ENCODE data around the gene ASTE1. TPM values are rescaled to one million over a fixed set of nuclear protein-coding genes. Genes with fewer than 3 reads are reported as not detected.
"Not testable (repeated sequence)": the region's sequence is repeated elsewhere in the genome, so short reads cannot be mapped to it uniquely, and the experiment has no call there.

The ASTE1 gene
- total RNA-seq, 1 donor from 2014 or later, result 4.0 TPM

DNA sequence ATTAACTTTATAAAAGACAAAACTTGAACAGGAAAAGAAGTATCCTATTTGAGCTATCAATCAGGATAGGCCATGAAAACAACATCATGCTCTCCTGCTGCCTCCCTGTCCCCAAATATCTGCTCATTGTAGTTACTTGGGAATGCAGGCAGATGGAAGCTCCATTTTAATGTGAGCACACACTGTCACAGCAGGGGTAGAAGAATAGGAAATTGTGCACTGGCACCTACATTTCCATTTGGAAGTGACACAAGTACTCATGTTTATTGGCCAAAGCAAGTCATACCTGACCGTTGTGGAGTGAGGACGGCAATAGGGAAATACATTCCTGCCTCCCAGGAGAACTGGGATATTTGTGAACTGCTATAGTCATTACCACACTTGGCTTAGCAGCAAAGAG is 52.4 kb downstream of the ASTE1 start:
- Histone ChIP-seq H3K9me3 (replicated peaks) (no peaks in the 10 kb centered on the region), H3K4me1 (peaks cover 16% of the 10 kb centered on the region), H3K27ac (replicated peaks) (no peak overlapping the region), H3K27me3 (ENCODE audit: low read depth) (no peaks in the 10 kb centered on the region), H3K4me3 (no peak overlapping the region), H3K36me3 (peaks cover 57% of the 10 kb centered on the region)
- TF ChIP-seq, protein P1, sequence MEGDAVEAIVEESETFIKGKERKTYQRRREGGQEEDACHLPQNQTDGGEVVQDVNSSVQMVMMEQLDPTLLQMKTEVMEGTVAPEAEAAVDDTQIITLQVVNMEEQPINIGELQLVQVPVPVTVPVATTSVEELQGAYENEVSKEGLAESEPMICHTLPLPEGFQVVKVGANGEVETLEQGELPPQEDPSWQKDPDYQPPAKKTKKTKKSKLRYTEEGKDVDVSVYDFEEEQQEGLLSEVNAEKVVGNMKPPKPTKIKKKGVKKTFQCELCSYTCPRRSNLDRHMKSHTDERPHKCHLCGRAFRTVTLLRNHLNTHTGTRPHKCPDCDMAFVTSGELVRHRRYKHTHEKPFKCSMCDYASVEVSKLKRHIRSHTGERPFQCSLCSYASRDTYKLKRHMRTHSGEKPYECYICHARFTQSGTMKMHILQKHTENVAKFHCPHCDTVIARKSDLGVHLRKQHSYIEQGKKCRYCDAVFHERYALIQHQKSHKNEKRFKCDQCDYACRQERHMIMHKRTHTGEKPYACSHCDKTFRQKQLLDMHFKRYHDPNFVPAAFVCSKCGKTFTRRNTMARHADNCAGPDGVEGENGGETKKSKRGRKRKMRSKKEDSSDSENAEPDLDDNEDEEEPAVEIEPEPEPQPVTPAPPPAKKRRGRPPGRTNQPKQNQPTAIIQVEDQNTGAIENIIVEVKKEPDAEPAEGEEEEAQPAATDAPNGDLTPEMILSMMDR (IDR thresholded peaks at IDR 0.05; ENCODE audit: borderline replicate concordance), result no peak
- intact Hi-C loops (cut with micrococcal nuclease), result no loop called here
- DNase-seq, result no peak

DNA sequence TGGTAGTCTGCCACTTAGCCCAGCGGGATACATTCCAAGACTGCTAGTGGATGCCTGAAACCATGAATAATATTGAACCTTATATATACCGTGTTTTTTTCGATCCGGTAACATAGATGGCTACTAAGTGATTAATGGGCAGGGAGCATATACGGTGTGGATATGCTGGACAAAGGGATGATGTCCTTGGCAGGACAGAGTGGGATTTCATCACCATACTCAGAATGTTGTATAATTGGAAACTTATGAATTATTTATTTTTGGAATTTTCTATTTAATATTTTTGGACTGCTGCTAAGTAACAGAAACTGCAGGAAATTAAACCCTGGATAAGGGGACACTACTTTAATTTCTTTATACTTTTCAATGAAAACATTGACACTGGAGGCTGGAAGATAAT is 53.2 kb downstream of the ASTE1 start:
- Histone ChIP-seq H3K9me3 (replicated peaks) (no peaks in the 10 kb centered on the region), H3K4me3 (no peak overlapping the region), H3K4me1 (peaks cover 16% of the 10 kb centered on the region), H3K27me3 (ENCODE audit: low read depth) (no peaks in the 10 kb centered on the region), H3K36me3 (peaks cover 65% of the 10 kb centered on the region), H3K27ac (replicated peaks) (no peak overlapping the region)
- DNase-seq, result no peak
- intact Hi-C loops (cut with micrococcal nuclease), result no loop called here
- TF ChIP-seq, protein P1 (IDR thresholded peaks at IDR 0.05; ENCODE audit: borderline replicate concordance), result no peak

DNA sequence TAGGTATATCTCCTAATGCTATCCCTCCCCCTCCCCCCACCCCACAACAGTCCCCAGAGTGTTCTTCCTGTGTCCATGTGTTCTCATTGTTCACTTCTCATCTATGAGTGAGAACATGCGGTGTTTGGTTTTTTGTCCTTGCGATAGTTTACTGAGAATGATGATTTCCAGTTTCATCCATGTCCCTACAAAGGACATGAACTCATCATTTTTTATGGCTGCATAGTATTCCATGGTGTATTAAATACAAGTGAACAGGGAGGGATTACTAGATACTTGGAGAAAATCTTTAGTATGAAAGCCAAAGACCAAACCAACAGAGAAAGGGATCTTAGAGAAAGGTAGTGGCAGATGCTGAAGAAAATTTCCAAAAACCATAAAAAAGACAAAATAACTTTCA is 54.0 kb downstream of the ASTE1 start:
- H3K27ac ChIP-seq (replicated peaks); H3K27me3 ChIP-seq (ENCODE audit: low read depth); intact Hi-C loops (cut with micrococcal nuclease); H3K9me3 ChIP-seq (replicated peaks); DNase-seq; H3K4me3 ChIP-seq: not testable (repeated sequence)
- Histone ChIP-seq H3K4me1 (peaks cover 16% of the 10 kb centered on the region), H3K36me3 (peaks cover 73% of the 10 kb centered on the region)

DNA sequence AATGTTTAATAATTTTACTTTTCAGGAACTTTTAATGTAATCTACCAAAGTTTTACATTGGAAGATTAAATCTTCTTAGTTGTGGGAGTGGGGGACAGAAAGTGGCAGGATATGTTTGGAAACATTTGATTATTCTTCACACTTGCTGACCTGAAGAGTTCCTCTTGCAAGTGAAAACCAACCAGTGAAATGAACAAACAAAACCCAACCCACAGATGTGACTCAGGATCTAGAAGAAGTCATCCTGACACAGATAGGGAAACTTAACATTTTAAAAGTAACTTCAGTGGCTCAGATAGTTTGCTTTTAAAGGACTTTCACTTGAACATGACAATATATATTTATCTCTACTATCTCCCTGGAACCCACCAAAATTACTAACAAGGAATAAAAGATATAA is 55.4 kb downstream of the ASTE1 start:
- intact Hi-C loops (cut with micrococcal nuclease), result no loop called here
- DNase-seq, result no peak
- Histone ChIP-seq H3K9me3 (replicated peaks) (no peaks in the 10 kb centered on the region), H3K27ac (replicated peaks) (no peak overlapping the region), H3K27me3 (ENCODE audit: low read depth) (no peaks in the 10 kb centered on the region), H3K4me3 (no peak overlapping the region), H3K4me1 (peaks cover 5% of the 10 kb centered on the region), H3K36me3 (peaks cover 86% of the 10 kb centered on the region)
- TF ChIP-seq, protein P1 (IDR thresholded peaks at IDR 0.05; ENCODE audit: borderline replicate concordance), result no peak

DNA sequence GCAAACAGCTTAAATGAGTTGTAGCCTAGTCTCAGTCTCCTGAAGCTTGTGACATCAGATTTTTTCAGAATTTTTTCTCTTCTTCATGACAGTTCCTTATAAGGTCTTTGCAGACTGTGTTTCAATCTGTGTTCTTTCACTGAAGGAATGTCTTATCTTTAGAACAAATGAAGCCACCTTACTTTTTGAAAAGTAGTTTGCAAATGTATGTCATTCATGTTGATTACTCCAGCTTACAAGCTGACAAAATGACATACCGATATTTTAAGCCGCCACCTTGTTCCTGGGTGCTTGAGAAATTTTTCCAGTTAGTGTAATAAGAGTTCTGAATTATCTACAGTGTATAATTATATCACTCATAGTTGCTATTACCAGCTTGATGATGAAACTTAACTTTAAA is 57.0 kb downstream of the ASTE1 start:
- intact Hi-C loops (cut with micrococcal nuclease), result no loop called here
- no peaks in the 10 kb centered on the region for H3K9me3 ChIP-seq (replicated peaks)
- no peak overlapping the region for H3K4me3 ChIP-seq
- TF ChIP-seq, protein P1 (IDR thresholded peaks at IDR 0.05; ENCODE audit: borderline replicate concordance), result no peak
- peaks cover 90% of the 10 kb centered on the region for H3K36me3 ChIP-seq
- H3K4me1 ChIP-seq, result no peaks in the 10 kb centered on the region
- H3K27me3 ChIP-seq (ENCODE audit: low read depth), result no peaks in the 10 kb centered on the region
- DNase-seq, result no peak
- no peak overlapping the region for H3K27ac ChIP-seq (replicated peaks)

DNA sequence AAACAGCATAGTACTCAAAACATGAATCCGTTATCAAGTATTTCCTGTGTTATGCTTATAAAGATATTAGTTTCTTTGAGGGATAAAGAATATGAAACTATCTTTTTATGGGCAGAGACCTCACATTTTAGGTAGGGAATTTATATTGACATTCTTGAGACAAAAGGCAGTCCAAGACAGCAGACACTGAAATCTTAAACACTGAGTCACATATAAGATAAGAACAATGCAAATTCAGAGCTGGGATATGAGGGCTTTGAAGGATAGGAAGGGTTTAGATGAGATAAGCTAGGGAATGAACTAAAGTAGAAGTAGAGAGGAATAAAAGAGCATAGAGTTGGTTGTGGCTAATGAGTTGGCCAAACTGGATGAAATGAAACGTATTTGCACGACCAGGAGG is 58.4 kb downstream of the ASTE1 start:
- Histone ChIP-seq H3K4me3 (no peak overlapping the region), H3K4me1 (no peaks in the 10 kb centered on the region), H3K27me3 (ENCODE audit: low read depth) (no peaks in the 10 kb centered on the region), H3K36me3 (peaks cover 87% of the 10 kb centered on the region), H3K9me3 (replicated peaks) (no peaks in the 10 kb centered on the region), H3K27ac (replicated peaks) (no peak overlapping the region)
- TF ChIP-seq, protein P1 (IDR thresholded peaks at IDR 0.05; ENCODE audit: borderline replicate concordance), result no peak
- DNase-seq, result no peak
- intact Hi-C loops (cut with micrococcal nuclease), result no loop called here

All from left ventricle myocardium inferior (tissue), 1 donor.